PFSK-1 (cell line): ENCODE data around the gene KCNQ1.

Experiments used
- FOXP2 ChIP-seq: optimal IDR thresholded peaks from 2 replicates; pipeline ENCODE3; 2011; ENCODE audit warnings: borderline replicate concordance, control low read depth, inconsistent platforms; ENCODE audit not compliant: insufficient read depth; ENCODE audit errors: extremely low read length, extremely low read depth
- POLR2AphosphoS5 ChIP-seq: IDR thresholded peaks from 2 replicates; pipeline ENCODE4 v1.6.1; 2012; ENCODE audit warnings: low read depth, mild to moderate bottlenecking, control low read depth, low read length, moderate library complexity
- REST ChIP-seq, 2 experiments: IDR thresholded peaks; 2 replicates each; pipeline versions ENCODE4 v1.6.1 to v1.8.0; 2011 to 2012; ENCODE audit warnings: low read depth in 2 of 2, low read length in 2 of 2, control low read depth in 1 of 2, inconsistent platforms in 1 of 2, mild to moderate bottlenecking in 1 of 2, moderate library complexity in 1 of 2; ENCODE audit not compliant: insufficient read depth in 1 of 2
- SIN3A ChIP-seq: IDR thresholded peaks from 2 replicates; pipeline ENCODE4 v1.6.1; 2012; ENCODE audit warnings: mild to moderate bottlenecking, low read length, moderate library complexity, borderline replicate concordance; ENCODE audit not compliant: insufficient read depth
- TAF1 ChIP-seq: IDR thresholded peaks from 2 replicates; pipeline ENCODE4 v1.6.1; 2012; ENCODE audit warnings: low read length, control low read depth, borderline replicate concordance; ENCODE audit not compliant: insufficient read depth

KCNQ1 gene

GRCh38 chr11:2809854-2810253 is 365.0 kb downstream of the KCNQ1 start:
- TF ChIP-seq SIN3A (no peak), REST (IDR thresholded peaks at IDR 0.05; ENCODE audit: insufficient read depth in 1 of 2, low read depth in 2 of 2, low read length in 2 of 2) (no peak), FOXP2 (no peak), POLR2AphosphoS5 (no peak), TAF1 (no peak)

- no peak for TF ChIP-seq FOXP2
- TF ChIP-seq SIN3A = no peak
- no peak for TF ChIP-seq REST (IDR thresholded peaks at IDR 0.05; ENCODE audit: insufficient read depth in 1 of 2, low read depth in 2 of 2, low read length in 2 of 2)
- TF ChIP-seq POLR2AphosphoS5 = no peak
- TF ChIP-seq TAF1 = no peak
Measured at GRCh38 chr11:2810411-2811205, 365.8 kb downstream of the KCNQ1 start.

GRCh38 chr11:2811206-2812091 is 366.6 kb downstream of the KCNQ1 start:
- TF ChIP-seq FOXP2 (no peak), REST (IDR thresholded peaks at IDR 0.05; ENCODE audit: insufficient read depth in 1 of 2, low read depth in 2 of 2, low read length in 2 of 2) (no peak), TAF1 (no peak), SIN3A (no peak), POLR2AphosphoS5 (no peak)

- no peak for TF ChIP-seq REST (IDR thresholded peaks at IDR 0.05; ENCODE audit: insufficient read depth in 1 of 2, low read depth in 2 of 2, low read length in 2 of 2)
- no peak for TF ChIP-seq SIN3A
- no peak for TF ChIP-seq TAF1
- TF ChIP-seq FOXP2 = no peak
- TF ChIP-seq POLR2AphosphoS5 = no peak
Measured at GRCh38 chr11:2812371-2812991, 367.7 kb downstream of the KCNQ1 start.
